ENCODE data around the gene ITGA1.

- TF ChIP-seq EZH2 (IDR thresholded peaks at IDR 0.05; ENCODE audit: borderline replicate concordance, low read length) (no peak), CTCF (conservative IDR thresholded peaks at IDR 0.05 in 1 of 2, IDR thresholded peaks at IDR 0.05 in 1 of 2; ENCODE audit: extremely low read depth in 1 of 2, insufficient read depth in 1 of 2, low read depth in 1 of 2, low read length in 2 of 2) (no peak)
These were observed 20.4 kb upstream of the ITGA1 start for GRCh38 chr5:52767217-52767743.
